Raji (cell line): ENCODE measurements around the gene IRF4.

Source experiments
- POLR2A ChIP-seq: IDR thresholded peaks from 2 replicates; pipeline ENCODE4 v1.6.1; 2011; ENCODE audit warnings: low read depth, low read length, control low read depth; ENCODE audit not compliant: insufficient read depth

IRF4 gene

DNA sequence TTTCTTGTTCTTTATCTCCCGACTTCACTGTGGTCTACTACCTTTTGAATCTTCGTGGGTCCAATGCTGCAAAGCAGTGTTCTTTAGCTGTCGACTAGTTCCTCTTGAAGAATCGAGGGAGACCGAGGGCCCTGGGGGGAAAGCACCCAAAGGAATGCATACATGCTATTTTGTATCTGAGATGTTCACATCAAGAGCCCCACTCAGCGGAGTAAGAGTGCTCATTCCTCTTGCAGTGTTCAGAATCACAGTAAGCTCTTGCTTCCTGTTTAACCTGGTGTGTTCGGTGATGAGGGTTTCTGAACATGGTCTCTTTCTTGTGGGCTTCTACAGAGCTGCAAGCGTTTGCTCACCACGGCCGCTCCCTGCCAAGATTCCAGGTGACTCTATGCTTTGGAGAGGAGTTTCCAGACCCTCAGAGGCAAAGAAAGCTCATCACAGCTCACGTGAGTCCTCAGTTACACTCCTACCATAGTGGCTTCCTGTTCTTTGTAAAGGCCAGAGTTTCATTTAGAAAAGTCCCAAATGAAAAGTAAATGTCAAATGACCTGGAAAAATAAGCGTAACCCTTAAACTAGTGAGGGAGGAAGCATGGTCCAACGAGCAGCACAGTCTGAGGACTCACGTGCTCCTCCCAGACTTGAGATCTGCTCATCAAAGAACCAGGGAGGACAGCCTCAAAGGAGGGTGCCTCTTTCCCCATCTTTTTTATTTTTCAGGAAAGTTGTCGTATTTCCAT, 13.3 kb downstream of the IRF4 start:
- TF ChIP-seq POLR2A = no peak

DNA sequence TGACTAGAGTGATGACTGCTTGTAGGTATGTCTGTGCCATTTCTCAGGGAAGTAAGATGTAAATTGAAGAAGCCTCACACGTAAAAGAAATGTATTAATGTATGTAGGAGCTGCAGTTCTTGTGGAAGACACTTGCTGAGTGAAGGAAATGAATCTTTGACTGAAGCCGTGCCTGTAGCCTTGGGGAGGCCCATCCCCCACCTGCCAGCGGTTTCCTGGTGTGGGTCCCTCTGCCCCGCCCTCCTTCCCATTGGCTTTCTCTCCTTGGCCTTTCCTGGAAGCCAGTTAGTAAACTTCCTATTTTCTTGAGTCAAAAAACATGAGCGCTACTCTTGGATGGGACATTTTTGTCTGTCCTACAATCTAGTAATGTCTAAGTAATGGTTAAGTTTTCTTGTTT, 16.6 kb downstream of the IRF4 start:
- no peak for TF ChIP-seq POLR2A

DNA sequence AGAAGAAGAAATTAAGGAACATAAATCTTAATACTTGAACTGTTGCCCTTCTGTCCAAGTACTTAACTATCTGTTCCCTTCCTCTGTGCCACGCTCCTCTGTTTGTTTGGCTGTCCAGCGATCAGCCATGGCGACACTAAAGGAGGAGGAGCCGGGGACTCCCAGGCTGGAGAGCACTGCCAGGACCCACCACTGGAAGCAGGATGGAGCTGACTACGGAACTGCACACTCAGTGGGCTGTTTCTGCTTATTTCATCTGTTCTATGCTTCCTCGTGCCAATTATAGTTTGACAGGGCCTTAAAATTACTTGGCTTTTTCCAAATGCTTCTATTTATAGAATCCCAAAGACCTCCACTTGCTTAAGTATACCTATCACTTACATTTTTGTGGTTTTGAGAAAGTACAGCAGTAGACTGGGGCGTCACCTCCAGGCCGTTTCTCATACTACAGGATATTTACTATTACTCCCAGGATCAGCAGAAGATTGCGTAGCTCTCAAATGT, 17.1 kb downstream of the IRF4 start:
- TF ChIP-seq POLR2A = no peak

DNA sequence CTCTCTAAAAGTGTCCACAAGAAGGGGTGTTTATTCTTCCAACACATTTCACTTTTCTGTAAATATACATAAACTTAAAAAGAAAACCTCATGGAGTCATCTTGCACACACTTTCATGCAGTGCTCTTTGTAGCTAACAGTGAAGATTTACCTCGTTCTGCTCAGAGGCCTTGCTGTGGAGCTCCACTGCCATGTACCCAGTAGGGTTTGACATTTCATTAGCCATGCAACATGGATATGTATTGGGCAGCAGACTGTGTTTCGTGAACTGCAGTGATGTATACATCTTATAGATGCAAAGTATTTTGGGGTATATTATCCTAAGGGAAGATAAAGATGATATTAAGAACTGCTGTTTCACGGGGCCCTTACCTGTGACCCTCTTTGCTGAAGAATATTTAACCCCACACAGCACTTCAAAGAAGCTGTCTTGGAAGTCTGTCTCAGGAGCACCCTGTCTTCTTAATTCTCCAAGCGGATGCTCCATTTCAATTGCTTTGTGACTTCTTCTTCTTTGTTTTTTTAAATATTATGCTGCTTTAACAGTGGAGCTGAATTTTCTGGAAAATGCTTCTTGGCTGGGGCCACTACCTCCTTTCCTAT, 17.9 kb downstream of the IRF4 start:
- no peak for TF ChIP-seq POLR2A

DNA sequence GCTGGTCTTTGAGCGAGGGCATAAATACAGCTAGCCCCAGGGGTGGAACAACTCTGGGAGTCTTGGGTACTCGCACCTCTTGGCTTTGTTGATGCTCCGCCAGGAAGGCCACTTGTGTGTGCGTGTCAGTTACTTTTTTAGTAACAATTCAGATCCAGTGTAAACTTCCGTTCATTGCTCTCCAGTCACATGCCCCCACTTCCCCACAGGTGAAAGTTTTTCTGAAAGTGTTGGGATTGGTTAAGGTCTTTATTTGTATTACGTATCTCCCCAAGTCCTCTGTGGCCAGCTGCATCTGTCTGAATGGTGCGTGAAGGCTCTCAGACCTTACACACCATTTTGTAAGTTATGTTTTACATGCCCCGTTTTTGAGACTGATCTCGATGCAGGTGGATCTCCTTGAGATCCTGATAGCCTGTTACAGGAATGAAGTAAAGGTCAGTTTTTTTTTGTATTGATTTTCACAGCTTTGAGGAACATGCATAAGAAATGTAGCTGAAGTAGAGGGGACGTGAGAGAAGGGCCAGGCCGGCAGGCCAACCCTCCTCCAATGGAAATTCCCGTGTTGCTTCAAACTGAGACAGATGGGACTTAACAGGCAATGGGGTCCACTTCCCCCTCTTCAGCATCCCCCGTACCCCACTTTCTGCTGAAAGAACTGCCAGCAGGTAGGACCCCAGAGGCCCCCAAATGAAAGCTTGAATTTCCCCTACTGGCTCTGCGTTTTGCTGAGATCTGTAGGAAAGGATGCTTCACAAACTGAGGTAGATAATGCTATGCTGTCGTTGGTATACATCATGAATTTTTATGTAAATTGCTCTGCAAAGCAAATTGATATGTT, 19.2 kb downstream of the IRF4 start:
- TF ChIP-seq POLR2A = no peak

DNA sequence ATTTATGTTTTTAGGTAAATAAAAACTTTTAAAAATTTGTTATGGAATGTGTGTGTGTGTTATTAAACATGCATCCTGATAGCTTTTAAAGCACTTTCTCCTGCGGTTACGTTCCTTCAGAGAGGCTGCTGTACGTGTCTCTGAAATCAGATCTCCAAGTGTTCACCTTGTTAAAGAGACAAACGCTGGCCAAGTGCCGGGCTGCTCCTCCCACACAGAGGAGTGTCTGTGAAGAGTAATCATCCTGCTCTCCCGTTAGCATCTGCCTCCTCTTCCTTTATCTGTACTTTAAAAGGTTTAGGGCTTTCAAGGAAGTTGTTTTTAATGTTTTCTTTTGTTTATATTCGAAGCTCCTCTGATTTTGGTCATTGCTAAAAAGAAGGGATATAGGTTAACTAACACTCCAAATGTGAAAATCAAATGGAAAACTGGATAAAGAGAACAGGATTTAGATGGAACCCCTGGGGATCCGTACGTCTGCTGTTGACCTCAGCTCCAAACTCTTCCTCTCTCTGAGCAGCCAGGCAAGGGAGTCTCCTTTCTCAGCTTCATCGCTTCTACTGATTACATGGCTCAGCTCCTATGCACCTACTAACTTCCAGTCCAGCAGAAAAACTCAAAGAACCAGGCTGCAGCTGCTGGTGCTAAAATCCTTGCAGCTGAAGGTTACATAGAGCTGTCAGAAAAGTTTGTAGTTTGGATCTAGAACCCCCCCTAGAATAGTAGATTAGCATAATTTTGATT, 20.0 kb downstream of the IRF4 start:
- TF ChIP-seq POLR2A = no peak

DNA sequence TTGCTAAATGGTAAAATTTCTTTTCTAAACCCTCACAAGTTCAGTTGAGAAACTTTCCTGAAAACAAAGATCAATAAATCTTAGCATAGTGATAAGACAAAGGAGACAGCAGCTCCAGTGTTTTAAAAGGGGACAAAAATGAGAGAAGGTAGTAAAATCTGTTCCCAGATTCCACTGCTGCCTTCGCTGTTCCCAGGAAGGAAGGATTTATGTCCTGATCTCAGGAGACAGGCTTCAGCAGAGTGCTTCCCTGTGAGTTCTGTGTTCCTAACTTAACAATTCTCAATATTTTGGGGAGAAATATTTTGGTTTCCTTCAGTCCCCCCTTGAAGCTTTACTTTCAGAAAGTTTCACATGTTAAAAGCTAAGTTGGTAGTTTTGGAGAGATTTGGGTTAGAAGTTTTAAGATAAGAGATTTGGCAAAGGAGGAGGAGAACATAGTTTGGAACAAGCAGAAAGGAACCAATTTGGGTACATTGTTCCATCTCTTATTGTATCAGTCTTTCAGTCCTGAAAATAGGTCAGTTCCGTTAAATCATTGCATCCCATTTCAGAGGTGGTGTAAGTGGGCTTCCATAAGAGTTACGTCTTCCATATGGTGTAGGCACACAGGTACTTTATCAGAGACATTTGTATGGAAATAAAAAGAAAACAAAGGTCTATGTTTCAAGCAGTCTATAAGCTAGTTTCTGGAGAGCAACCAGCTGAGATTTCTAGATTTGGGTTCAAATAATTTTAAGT, 20.8 kb downstream of the IRF4 start:
- no peak for TF ChIP-seq POLR2A

DNA sequence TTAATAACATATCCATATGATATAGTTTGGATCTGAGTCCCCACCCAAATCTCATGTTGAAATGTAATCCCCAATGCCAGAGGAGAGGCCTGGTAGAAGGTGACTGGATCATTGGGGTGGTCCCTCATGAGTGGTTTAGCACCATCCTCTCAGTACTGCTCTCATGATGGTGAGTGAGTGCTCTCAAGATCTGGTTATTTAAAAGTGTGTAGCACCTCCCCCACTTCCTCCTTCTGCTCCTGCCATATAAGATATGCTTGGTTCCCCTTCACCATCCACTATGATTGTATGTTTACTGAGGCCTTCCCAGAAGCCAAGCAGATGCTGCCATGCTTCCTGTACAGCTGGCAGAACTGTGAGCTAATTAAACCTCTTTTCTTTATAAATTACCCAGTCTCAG, 22.9 kb downstream of the IRF4 start:
- no peak for TF ChIP-seq POLR2A

DNA sequence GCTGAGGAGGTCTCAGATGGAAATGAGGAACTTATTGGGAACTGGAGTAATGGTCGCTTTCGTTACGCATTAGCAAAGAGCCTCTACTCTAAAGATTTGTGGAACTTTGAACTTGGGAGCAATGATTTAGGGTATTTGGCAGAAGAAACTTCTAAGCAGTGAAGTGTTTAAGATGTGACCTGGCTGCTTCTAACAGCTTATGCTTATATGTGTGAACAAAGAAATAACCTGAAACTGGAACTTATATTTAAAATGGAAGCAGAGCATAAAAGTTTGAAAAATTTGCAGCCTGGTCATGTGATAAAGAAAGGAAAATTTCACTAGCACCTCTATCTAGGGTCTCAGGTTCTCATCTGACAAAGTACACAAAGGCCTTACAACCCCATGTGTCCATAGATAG, 23.5 kb downstream of the IRF4 start:
- no peak for TF ChIP-seq POLR2A

DNA sequence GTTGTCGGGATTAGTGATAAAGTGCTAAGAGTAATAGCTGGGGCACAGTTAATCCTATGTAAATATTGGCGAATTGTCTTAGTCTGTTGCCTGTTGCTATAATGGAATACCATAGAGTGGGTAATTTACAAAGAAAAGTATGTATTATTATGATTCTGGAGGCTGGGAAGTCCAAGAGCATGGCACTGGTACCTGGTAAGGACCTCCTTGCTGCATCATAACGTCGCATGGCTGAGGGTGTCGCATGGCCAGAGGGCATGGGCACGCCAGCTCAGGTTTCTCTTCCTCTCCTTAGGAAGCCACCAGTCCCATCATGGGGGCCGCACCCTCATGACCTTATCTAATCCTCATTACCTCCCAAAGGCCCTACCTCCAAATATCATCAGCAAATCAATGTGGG, 29.7 kb downstream of the IRF4 start:
- TF ChIP-seq POLR2A = no peak

DNA sequence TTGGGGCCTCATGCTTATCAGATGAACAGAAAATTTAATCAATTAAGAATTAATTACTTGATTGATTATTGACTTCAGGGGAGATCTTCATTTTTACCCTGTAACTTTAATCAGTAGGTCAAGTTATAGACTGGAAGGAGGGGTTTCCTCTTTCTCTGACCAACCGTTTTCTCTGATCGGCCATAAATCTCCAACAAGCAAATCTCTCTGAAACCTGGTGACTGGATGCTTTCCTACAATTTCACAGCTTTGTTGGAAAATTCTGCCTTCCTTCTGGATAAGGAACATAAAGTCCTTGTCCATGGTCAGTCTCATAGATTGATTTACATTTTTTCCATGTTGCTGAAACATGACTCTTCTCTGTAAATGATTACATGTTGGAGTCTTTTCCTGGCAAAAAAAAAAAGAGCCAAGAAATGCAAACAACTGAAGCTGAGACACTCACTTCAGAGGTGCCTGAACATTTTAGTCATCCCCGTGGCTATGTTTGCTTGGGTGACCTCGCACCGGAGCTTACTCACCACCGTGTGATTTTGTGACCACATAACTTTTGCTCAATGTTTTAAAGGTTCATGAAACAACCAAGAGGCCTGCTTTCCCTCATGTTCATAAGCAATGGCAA, 31.0 kb downstream of the IRF4 start:
- no peak for TF ChIP-seq POLR2A

DNA sequence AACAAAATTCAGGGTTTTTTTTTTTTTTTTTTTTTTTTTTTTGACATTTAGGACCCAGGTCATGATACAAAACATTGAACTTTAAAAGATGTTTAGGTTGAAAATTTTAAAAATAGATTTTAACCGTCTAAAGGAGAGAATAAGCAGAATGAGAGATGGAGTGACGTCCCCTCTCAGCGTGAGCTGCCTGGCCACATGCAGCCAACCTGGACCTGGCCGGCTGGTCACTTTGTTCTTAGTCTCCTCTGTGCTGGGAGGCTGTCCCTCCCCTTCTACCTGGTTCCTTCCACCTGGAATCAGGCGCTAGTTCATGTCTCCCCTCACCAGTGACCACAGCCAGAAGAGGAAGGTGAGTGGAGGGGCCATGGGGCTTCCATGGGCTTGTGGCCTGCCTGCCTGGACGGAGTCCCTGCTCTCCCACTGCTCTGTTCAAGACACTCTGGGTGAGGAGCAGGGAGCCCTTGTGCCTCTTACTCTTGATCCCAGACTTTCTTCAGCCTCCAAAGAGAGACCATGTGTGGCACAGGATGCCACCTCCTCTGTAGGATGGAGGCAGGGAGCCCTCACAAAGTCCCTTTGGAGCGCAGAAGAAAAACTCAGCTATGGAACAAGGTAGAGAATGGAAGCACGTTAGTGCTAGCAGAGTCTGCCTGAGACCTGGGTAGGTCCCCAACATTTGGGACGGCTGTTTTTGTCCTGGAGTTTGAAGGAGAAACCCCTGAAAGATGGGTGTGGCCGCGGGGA, 31.7 kb downstream of the IRF4 start:
- no peak for TF ChIP-seq POLR2A

DNA sequence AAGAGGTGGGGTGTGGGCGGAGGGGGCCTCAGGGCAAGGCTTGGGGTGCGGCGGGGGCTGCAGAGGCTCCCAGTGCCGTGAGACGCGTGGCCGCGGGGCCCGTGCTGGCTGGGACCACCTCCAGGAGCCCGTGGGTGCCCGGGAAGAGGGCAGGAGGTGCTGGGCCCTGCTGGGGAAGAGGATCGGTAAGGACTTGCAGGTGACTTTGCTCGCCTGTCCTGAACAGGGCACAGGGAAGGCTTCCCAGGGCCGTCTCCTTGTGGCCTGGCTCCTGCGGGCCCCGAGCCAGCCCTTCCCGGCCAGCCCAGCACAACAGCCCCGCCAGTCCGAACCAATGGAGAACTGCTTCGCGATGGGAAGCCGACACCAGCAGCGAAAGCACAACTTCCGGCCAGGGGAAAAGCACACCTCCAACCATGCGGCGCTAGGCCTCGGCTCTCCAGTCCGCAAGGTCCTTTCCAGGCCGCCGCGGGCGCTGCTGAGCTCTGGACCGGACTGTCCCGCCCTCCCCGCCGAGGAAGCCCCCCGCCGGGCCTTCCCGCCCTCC, 32.3 kb downstream of the IRF4 start:
- no peak for TF ChIP-seq POLR2A
